HG03432 (cell line): ENCODE results near the gene ROS1.
"Not testable (repeated sequence)": the region's sequence is repeated elsewhere in the genome, so short reads cannot be mapped to it uniquely, and the experiment has no call there.

Source experiments
- ATAC-seq: cut with Tn5 transposase; IDR thresholded peaks from one replicate; pipeline ENCODE4 v1.9.1; 2021; ENCODE audit warnings: mild to moderate bottlenecking, moderate library complexity; ENCODE audit not compliant: unreplicated experiment

The ROS1 gene

DNA sequence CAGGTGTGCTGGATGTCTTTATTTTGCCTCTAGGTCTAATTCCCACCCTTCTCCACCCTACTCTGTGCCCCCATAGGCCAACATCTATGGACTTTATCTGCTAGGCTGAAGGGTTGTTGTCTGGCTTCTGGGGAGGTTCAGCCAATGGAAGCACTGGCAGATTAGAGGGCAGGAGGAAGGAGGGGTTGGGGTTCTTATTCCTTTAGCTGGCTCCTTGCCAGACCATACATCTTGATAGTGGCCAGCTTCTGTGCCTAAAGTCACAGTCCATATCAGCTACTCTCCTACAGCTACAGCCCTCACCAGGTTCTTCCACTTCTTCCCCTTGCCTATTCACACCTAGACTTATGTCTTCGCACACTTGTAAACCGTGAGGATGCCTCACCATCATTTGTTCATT lies 41.1 kb downstream of the ROS1 start:
- no peak for ATAC-seq

DNA sequence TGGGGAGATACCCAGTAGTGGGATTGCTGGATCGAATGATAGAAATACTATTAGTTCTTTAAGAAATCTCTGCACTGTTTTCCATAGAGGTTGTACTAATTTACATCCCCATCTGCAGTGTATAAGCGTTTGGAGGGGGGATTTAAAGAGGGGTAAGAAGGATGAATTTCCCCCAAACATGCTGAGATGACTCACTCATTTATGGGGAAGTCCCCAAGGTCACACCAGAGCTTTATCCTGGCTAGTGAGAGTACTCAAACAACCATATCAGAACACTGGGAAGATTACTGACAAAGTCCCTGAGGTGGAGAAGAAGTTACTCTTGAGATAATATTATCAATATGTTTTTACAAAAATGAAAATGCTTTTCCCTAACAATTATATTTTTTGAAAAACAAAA lies 44.0 kb downstream of the ROS1 start:
- peak; percentile 83 for ATAC-seq

DNA sequence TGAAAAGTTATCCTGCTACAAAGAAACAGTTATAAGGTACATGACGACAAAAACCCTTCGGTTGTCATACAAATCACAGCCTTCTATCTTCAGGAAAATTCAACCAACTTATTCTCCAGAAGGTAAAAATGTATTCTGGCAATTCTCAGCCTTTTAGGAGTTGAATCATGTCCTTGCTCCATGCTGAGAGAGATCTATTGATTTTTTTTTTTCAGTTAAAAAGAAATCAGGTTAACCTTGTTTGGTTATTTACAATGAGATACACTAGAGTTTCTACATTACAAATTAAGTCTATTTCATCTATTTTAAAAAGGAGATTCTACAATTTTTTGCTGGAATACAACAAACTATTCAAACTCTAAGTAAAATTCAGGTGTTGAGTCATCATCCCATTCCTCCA lies 45.4 kb downstream of the ROS1 start:
- ATAC-seq = no peak

DNA sequence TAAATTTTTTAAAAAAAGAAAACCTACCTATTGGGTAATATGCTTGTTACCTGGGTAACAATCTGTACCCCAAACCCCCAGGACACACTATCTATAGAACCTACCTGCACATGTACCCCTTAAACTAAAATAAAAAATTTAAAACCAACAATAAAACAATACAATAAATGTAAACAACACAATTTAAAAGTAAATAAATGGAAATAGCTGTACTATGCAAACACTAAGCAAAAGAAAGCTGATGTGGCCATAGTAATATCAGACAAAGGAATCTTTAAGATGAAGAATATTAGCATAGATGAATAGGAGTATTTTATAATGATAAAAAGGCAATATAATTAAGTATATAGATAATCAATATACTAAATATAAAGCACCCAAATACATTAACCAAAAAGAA lies 50.3 kb downstream of the ROS1 start:
- no peak for ATAC-seq

DNA sequence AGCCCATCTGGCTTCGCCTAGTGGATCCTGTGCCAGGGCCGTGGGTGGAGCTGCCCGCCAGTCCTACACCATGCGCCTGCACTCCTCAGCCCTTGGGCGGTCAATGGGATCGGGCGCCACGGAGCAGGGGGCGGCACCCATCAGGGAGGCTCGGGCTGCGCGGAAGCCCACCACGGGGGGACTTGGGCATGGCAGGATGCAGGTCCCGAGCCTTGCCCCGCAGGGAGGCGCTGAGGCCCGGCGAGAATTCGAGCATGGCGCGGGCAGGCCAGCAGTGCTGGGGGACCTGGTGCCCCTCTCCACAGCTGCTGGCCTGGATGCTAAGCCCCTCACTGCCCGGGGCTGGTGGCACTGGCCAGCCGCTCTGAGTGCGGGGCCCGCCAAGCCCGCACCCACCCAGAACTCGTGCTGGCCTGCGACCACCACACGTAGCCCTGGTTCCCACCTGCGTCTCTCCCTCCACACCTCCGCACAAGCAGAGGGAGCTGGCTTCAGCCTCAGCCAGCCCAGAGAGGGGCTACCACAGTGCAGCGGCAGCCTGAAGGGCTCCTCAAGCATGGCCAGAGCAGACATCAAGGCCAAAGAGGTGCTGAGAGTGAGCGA lies 52.4 kb downstream of the ROS1 start:
- no peak for ATAC-seq

DNA sequence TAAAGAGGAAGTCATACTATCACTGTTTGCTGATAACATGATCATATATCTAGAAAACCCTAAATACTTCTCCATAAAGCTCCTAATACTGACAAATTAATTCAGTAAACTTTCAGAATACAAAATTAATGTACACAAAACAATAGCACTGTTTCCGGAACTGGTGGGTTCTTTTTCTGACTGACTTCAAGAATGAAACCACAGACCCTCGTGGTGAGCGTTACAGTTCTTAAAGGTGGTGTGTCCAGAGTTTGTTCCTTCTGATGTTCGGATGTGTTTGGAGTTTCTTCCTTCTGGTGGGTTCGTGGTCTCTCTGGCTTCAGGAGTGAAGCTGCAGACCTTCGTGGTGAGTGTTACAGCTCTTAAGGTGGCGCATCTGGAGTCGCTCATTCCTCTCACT lies 53.5 kb downstream of the ROS1 start:
- ATAC-seq = not testable (repeated sequence)

DNA sequence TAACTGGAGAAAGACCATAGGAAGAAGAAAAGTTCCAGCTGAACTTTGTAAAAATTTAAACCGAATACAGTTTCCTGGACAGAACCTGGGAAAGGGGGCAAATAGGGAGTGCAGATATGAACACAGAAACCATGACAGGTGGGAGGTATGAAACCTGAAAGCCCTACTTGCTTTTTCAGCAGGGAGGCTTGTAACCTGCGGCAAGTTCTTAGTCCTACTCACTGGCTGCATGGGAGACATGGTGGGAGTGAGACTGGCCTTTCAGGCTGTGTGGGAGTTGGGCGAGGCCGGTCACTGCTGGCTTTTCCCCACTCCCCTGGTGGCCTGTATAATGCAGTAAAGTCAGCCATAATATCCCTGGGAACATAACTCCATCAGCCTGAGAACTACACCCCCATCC lies 54.2 kb downstream of the ROS1 start:
- no peak for ATAC-seq

DNA sequence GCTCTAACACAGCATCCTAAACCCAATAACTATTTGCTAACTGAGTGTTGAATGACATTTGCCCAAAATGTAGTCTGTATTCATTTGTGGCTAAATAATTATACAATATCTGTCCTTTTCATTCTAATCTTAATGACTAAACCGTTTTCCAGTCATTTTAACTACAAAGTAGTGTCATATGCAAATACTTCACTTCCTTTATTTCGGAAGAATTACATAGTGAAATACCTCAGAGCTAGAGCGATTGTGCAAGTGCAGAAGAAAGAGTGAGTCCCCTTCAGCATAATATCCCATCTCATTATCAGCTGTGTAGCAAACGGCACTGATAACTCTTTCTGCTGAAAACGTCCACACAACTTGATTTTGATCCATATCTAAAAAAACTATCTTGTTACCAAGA lies 66.2 kb downstream of the ROS1 start:
- ATAC-seq = no peak

DNA sequence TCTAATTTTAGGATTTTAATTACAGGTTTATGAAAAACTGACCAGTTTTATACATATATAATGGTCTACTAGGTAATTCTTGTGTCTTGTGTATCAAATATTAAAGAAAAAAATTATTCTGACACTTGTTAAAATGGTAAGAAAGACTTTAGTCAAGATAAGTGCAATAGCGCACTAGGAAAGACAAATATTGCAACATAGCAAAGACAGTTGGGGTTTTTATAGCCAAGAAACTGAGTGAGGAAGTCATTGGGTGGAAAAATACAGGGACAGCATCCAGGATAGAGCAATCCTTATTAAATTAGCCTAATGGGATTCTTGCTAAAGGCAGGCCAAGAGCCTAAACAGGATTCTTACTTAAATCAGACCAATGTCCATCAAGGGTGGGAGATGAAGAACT lies 71.1 kb downstream of the ROS1 start:
- ATAC-seq = no peak

DNA sequence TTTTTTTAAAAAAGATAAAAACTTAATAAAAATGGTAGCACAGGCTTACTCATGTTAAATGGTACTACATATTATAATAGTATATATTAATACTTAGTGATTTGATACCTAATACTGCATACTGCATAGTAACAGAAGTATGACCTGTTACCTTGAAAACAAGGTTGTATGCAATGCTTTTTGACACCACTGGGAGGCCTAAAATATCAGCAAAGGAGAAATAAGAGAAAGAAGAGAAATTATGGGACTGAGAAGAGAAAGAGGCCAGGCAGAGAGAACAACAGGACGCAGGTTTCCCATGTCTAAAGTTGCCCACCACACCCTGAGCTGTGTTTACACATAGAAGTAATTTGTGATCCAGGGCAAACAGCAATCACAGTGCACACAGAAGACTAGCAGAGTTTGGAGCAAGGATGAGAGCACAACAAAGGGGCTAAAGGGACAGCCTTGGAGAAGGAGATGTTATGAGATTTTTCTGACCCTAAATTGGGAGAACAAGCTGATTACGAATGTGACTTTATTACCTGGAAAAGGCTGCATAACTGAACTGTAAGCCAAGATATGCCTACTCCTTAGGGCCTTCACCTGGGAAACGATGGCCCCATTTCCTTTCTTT lies 73.2 kb downstream of the ROS1 start:
- peak; percentile 75 for ATAC-seq

DNA sequence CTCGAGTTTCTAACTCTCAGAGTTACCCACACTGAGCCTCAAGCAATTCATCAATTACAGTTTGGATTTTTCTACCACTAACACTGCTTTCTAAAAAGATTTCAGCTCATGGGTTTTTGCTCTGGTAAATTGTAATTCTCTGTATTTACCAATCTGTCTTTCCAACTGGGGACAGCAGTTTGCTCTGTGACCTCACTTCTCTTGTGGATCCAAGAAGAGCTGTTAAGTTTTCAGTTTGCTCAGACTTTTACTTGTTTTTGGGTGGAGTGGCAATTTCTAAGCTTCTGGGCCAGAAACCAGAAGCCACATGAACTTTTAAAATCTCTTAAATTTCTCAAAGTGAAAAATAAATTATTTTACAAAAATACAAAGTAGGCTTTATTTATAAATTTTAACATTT lies 74.2 kb downstream of the ROS1 start:
- ATAC-seq = no peak

DNA sequence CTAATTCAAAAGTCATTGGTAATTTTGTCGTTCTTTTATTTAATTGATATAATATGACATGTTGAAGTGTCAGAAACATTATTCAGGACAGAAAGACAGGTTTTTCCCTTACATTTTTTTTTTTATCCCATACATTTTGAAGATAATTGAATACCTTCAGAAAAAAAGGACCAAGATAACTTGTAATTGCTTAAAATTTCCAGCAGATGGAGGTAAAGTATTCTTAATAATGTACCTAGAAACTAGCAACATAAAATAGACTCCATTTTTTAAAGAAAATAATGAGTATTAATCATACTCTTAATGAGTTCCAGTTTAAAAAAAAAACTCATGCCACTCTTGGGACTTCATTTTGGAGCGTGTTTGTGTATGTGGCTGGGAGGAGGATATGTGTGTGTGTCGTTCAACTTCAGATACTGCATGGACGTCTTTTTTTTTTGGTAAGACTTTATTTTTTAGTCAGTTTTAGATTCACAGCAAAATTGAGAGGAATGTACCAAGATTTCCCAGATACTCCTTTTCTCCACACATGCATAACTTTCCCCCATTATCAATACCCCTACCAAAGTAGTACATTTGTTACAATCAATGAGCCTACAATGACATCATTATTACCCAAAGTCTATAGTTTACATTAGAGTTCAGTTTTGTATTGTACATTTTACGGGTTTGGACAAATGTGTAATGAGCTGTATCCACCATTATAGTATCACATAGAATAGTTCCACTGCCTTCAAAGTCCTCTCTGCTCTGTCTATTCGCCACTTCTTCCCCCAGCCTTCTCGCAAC lies 79.4 kb downstream of the ROS1 start:
- peak; percentile 51 for ATAC-seq

DNA sequence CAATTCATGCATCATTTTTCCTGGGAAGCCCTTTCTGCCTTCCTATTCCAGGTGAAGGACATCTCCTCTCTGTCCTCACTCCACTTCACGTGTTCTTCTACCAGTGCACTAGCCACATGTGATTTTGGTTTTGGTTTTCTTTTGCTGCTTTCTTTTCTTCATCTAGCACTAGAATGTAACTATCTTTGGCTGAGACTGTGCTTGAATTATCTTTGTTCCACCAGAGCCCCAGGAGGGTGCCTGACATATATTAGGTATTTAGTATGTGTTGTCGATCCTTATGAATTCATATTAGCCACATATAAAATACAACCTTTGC lies 80.5 kb downstream of the ROS1 start:
- no peak for ATAC-seq

DNA sequence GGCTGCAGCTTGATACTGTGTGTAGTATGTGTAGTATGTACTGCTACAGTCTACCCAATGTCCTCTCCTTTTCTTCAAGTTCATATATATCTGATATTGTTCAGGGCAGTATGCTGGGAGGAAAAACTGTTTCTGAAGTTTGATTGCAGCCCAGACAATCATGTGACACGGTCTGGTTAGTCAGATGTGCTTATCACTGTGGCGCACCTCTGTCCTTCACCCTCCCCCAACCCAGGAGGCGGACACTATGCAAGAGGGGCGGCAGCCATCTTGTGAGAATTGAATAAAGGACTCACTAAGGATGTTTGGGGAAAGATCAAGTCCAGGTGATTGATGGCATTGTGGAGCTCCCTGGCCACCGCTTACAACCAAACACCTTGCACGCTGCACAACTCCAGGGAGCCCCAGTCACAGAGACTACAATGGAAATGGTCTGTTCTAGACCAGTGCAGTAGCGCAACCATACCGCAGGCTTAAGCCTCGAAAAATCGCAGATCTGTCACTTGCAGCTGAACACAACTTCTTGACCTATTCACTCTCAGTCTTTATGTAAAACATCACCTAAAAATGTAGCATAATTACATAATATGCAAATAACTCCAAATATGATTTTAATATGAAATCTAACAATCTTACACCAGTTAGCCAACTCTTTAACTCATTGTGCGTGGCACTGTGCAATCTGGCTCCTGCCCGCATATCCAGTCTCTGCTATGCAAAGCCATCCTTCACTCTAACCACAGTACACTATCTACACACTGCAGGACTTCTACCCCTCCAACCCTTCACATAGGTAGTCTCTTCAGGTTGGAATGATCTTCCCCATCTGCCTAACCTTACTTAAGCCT lies 81.1 kb downstream of the ROS1 start:
- ATAC-seq = no peak

DNA sequence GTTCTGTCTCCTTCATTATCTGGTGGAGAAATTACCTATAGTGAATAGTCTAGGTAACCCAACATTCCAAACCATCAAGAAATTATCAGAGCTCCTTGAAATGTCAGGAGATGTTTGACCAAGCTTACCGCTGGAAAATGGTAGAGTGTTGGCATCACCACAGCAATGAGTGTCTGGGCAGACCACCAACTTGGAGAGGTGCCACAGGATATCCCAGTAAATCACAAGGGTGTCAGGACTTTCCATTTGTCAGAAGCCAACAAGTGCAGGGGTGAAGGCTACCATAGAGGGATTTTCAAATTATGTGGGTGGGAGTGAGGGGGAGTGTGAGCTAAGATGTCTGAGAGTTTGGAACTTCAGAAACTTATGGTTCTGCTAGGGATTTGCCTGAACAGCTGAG lies 87.2 kb downstream of the ROS1 start:
- ATAC-seq = no peak

DNA sequence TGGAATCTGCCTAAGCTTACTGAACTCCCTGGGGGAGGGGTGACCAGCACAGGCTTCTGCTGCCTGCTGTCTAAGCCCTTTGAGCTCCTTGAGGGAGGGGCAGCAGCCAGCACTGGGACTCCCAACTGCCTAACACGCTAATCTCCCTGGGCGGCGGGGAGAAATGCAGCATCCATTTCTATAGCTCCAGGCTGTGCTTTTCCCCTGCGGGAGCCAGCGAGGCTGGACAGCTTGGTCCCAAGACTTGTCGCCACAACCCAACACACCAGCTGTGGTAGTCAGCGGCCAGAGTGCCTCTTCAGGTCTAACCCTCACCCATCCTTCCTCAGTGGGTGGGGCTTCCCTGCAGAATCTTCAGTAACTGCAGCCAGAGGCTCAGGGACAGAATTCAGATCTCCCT lies 95.8 kb downstream of the ROS1 start:
- ATAC-seq = no peak

DNA sequence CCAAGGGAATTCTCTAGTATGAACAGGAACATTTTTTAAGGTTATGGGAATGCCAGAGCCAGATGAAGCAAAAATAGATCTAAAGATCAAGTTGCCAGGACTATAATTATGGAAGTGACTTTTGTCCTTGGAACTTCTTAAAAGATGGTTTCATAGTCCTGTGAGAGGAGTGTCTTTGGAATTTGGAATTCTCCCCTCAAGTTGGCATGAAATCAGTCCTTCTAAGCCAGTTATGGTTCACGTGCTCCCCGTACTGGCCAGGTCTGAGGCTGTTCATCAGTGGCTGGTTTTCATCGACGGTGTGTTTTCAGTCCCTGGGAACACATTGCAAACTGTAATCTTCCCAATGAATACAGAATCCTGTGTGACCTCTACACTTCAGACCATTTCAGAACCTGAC lies 97.2 kb downstream of the ROS1 start:
- ATAC-seq = no peak

DNA sequence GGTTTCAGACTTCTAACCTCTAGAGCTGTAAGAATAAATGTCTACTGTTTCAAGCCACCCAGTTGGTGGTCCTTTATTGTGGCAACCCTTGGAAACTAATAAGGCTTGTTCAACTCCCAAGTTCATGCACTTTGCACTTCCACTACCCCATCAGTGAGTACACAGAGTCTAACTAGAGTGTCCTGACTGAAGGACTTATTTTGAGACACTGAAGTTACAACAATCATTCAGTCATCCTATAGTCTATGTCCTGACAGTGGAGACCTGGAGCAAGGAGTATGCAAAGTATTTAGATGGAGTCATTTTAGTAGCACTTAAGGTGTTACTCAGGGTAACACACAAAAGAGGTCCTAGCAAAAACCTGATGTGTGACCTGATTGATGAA lies 97.7 kb downstream of the ROS1 start:
- no peak for ATAC-seq

DNA sequence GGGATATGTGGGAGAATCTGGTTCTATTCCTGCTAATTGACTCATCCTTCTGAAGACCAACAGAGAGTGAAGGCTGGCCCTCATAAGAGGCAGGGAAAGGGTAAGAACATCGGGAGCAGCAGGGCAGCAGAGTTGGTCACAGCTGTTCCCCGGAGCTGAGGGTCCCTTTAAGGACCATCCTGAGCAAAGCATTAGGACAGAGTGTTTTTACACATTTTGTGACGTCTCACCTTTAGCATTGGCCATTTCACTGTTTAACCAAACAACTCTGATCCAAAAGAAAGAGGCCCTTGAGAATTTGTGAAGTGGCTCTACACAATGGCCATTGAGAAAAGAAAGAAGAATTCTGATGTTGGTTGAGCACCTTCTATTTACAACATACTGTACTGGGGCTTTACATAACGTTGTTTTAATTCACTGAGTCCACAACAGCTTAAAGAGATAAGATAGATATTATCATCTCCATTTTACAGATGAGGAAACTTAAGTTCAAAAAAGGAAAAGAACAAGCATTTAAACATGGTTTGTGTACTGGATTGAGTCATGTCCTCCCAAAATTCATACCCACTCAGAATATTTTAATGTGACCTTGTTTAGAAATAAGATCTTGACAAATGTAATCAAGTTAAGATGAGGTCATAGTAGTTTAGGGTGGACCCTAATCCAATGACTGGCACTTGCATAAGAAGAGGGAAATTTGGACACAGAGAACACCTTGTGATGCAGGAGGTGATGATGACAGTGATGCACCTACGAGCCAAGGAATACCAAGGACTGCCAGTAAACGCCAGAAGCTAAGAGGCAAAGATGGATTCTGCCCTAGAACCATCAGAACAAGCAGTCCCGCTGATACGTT lies 98.4 kb downstream of the ROS1 start:
- ATAC-seq = no peak

DNA sequence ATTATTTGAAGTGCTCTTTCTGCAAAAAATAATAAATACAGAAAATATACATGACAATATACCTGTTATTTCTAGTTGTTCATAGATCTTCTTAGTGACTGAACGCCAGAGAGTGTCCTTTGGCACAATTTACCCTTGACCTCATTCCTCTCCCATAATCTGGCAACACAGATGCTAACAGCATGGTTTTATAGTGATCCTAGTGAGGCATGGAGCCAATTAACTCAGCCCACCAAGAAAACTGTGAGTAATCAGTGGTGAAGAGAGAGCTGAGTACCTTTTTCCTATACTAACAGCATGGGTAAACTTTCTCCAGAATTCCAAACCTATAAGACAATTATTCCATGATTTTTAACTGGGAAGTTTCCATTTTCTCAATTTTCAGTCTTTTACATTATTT lies 99.3 kb downstream of the ROS1 start:
- ATAC-seq = no peak

DNA sequence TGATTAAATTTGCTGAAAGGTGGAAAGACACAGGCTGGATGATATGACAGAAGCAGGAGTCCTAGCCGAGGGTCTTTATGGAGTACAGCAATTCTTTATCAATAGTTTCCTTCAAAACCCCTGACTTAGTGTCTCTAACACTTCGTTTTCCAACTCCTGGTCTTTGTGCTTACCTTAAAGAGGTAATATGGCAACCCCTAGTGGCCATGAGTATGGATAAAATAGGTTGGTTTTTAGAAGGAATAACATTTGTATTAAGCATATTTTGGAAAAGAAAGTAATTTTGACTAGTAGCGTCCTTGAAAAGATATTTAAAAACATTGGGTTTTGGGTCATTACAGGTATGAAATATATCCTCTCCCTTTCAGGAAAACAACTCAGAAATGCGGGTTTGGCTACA lies 108.5 kb downstream of the ROS1 start:
- ATAC-seq = no peak
